Nephron (organoid): ENCODE data around the gene SLC2A13.
A peak's percentile ranks its signal among the peaks of the same experiment; 100 is the strongest.

Experiments used
- H3K27ac Mint-ChIP-seq, 3 experiments: 2 replicates each; pipeline ENCODE4 v1.8.0; 2020; ENCODE audit warnings: mixed read lengths in 3 of 3, mild to moderate bottlenecking in 2 of 3, moderate library complexity in 1 of 3
- H3K27me3 Mint-ChIP-seq: 2 replicates; pipeline ENCODE4 v1.8.0; 2021; ENCODE audit warnings: low read depth, mild to moderate bottlenecking, moderate library complexity, mixed read lengths
- H3K36me3 Mint-ChIP-seq: 2 replicates; pipeline ENCODE4 v1.8.0; 2020; ENCODE audit warnings: low read depth, mixed read lengths
- H3K4me1 Mint-ChIP-seq: 2 replicates; pipeline ENCODE4 v1.8.0; 2020; ENCODE audit warnings: mixed read lengths
- H3K4me3 Mint-ChIP-seq, 3 experiments: 2 replicates each; pipeline ENCODE4 v1.8.0; 2020; ENCODE audit warnings: mild to moderate bottlenecking in 3 of 3, mixed read lengths in 3 of 3, moderate library complexity in 2 of 3
- H3K9me3 Mint-ChIP-seq: 2 replicates; pipeline ENCODE4 v1.8.0; 2020; ENCODE audit warnings: mixed read lengths
- CTCF ChIP-seq, 3 experiments: fragments of 200-600 bp; sonication (generic); IDR thresholded peaks; one replicate each; pipeline ENCODE4 v1.5.0; 2021; ENCODE audit warnings: antibody characterized with exemption in 3 of 3; ENCODE audit not compliant: unreplicated experiment in 3 of 3

SLC2A13 gene

GRCh38 chr12:40015345-40015744, 90.5 kb downstream of the SLC2A13 start:
- H3K36me3 Mint-ChIP-seq, result no peaks in the 10 kb centered on the region
- no peaks in the 10 kb centered on the region for H3K27me3 Mint-ChIP-seq
- no peak for TF ChIP-seq CTCF (IDR thresholded peaks at IDR 0.05; ENCODE audit: unreplicated experiment in 3 of 3)
- no peak overlapping the region for H3K4me3 Mint-ChIP-seq
- no peaks in the 10 kb centered on the region for H3K9me3 Mint-ChIP-seq
- peaks cover 15% of the 10 kb centered on the region for H3K4me1 Mint-ChIP-seq
- no peak overlapping the region for H3K27ac Mint-ChIP-seq

DNA sequence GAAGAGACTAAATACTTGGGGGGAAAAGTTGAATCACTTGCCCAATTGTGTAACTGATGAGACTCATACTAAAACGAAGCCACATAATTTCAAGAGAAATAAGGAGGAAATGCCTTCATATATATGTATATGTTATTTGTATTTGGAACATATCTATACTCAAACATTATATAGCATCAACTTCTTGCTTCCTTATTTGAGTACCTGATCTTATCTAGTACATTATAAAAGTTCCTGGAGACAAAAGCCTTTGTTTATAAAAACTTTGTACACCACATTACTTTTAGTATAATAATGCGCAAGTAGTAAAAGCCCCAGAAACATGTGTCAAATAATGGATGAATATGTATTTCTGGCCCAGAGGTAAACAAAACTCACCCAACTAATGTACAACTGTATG, 92.0 kb downstream of the SLC2A13 start:
- TF ChIP-seq CTCF (IDR thresholded peaks at IDR 0.05; ENCODE audit: unreplicated experiment in 3 of 3), result no peak
- H3K27ac Mint-ChIP-seq, result no peak overlapping the region
- no peaks in the 10 kb centered on the region for H3K27me3 Mint-ChIP-seq
- H3K4me3 Mint-ChIP-seq, result no peak overlapping the region
- peaks cover 15% of the 10 kb centered on the region for H3K4me1 Mint-ChIP-seq
- H3K9me3 Mint-ChIP-seq, result no peaks in the 10 kb centered on the region
- H3K36me3 Mint-ChIP-seq, result no peaks in the 10 kb centered on the region

DNA sequence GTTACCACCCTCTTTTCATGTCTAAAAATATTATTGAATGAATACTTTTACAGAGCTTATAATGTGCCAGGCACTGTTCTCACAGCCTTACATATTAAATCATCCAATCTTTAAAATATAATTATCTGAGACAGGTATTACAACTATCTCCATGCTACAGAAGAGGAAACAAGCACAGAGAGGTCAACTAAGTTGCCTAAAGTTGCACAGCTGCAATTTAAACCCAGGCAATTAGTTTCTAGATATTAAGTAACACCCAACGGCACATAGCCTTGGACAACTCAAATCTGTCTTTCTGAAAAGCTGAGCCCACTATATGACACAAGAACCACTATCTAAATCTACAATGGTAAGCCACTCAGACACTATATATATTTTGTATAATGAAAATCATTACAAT, 92.6 kb downstream of the SLC2A13 start:
- Mint-ChIP-seq H3K36me3 (no peaks in the 10 kb centered on the region), H3K27me3 (no peaks in the 10 kb centered on the region), H3K27ac (no peak overlapping the region), H3K9me3 (no peaks in the 10 kb centered on the region), H3K4me3 (no peak overlapping the region), H3K4me1 (peaks cover 15% of the 10 kb centered on the region)
- TF ChIP-seq CTCF (IDR thresholded peaks at IDR 0.05; ENCODE audit: unreplicated experiment in 3 of 3), result no peak

GRCh38 chr12:40012711-40013110, 93.2 kb downstream of the SLC2A13 start:
- Mint-ChIP-seq H3K9me3 (no peaks in the 10 kb centered on the region), H3K4me1 (peaks cover 15% of the 10 kb centered on the region), H3K4me3 (no peak overlapping the region), H3K27ac (peak overlapping the region in 1 of 3 experiments; percentile 2), H3K36me3 (no peaks in the 10 kb centered on the region), H3K27me3 (no peaks in the 10 kb centered on the region)
- TF ChIP-seq CTCF (IDR thresholded peaks at IDR 0.05; ENCODE audit: unreplicated experiment in 3 of 3), result no peak

GRCh38 chr12:40011775-40012129, 94.1 kb downstream of the SLC2A13 start:
- no peaks in the 10 kb centered on the region for H3K27me3 Mint-ChIP-seq
- H3K36me3 Mint-ChIP-seq, result no peaks in the 10 kb centered on the region
- no peak overlapping the region for H3K27ac Mint-ChIP-seq
- H3K4me3 Mint-ChIP-seq, result no peak overlapping the region
- TF ChIP-seq CTCF (IDR thresholded peaks at IDR 0.05; ENCODE audit: unreplicated experiment in 3 of 3), result no peak
- H3K4me1 Mint-ChIP-seq, result peaks cover 15% of the 10 kb centered on the region
- no peaks in the 10 kb centered on the region for H3K9me3 Mint-ChIP-seq

GRCh38 chr12:40010899-40011774, 94.7 kb downstream of the SLC2A13 start:
- peak; percentile 55 to 69 (median 60) for TF ChIP-seq CTCF (IDR thresholded peaks at IDR 0.05; ENCODE audit: unreplicated experiment in 3 of 3)
- H3K27ac Mint-ChIP-seq, result no peak overlapping the region
- no peaks in the 10 kb centered on the region for H3K27me3 Mint-ChIP-seq
- no peak overlapping the region for H3K4me3 Mint-ChIP-seq
- peaks cover 15% of the 10 kb centered on the region for H3K4me1 Mint-ChIP-seq
- H3K36me3 Mint-ChIP-seq, result no peaks in the 10 kb centered on the region
- H3K9me3 Mint-ChIP-seq, result no peaks in the 10 kb centered on the region
